Peyer's patch (tissue), 4 donors: Measurements from ENCODE around the gene ADAMTS10.
A peak's percentile ranks its signal among the peaks of the same experiment; 100 is the strongest.

Experiments
- POLR2A ChIP-seq, 2 donors: fragments of 450-650 bp; IDR thresholded peaks; one replicate each; pipeline ENCODE4 v1.5.1; 2017; ENCODE audit warnings: antibody characterized with exemption in 2 of 2, mild to moderate bottlenecking in 2 of 2, moderate library complexity in 2 of 2
- TF ChIP-seq, protein P1 (sequence below), 6 experiments: fragments of 450-650 bp in 4 of 6; fragments of 200-600 bp in 2 of 6; sonication (generic) in 1 of 6; IDR thresholded peaks; one replicate each; pipeline ENCODE4 v1.5.1; 2017 to 2019; ENCODE audit warnings: antibody characterized with exemption in 6 of 6, mild to moderate bottlenecking in 3 of 6, moderate library complexity in 1 of 6

DNA sequence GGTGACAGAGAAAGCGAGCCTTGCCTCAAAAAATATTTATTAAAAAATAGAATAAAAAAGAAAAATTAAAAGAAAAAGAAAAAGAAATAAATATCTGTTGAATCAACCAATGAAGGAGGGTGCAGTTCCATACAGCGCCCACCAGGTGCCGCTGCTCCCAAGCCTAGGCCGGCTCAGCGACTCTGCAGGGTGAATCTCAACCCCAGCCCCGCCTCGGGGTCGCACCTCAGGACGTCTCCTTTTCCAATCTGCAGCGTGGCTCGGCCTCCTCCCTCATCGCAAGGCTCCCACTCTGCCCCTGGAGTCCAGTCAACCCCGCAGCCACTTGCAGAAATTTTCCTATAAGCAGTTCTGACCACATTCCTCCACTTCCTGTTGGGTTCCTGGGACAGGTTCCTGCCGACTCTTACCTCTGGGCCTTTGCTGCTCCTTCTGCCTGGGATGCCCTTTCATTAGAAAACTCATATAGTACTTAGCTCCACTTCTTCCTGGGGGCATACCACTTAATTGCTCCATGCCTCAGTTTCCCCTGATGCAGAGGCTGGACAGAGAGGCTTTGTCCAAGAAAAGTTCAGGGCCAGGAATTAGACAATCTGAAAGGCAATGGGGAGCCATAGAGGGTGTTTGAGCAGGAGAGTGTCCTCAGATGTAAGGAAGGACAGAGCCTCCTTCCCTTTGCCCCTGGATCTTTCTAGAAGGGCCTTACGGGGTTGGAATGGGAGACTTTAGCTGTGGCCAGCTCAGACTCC is 44.2 kb upstream of the ADAMTS10 start:
- TF ChIP-seq, protein P1, sequence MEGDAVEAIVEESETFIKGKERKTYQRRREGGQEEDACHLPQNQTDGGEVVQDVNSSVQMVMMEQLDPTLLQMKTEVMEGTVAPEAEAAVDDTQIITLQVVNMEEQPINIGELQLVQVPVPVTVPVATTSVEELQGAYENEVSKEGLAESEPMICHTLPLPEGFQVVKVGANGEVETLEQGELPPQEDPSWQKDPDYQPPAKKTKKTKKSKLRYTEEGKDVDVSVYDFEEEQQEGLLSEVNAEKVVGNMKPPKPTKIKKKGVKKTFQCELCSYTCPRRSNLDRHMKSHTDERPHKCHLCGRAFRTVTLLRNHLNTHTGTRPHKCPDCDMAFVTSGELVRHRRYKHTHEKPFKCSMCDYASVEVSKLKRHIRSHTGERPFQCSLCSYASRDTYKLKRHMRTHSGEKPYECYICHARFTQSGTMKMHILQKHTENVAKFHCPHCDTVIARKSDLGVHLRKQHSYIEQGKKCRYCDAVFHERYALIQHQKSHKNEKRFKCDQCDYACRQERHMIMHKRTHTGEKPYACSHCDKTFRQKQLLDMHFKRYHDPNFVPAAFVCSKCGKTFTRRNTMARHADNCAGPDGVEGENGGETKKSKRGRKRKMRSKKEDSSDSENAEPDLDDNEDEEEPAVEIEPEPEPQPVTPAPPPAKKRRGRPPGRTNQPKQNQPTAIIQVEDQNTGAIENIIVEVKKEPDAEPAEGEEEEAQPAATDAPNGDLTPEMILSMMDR (IDR thresholded peaks at IDR 0.05) = peak; percentile 78 to 99 (median 88)
- TF ChIP-seq POLR2A (IDR thresholded peaks at IDR 0.05) = no peak
